Stimulated activated naive CD4-positive, alpha-beta T cell (primary cell): Measurements from ENCODE around the gene PPP1R36.
A peak's percentile ranks its signal among the peaks of the same experiment; 100 is the strongest.
"Not testable (repeated sequence)": the region's sequence is repeated elsewhere in the genome, so short reads cannot be mapped to it uniquely, and the experiment has no call there.

Source experiments
- DNase-seq, 6 experiments: peaks; one replicate each; lab custom pipeline; 2025; lab: John Stamatoyannopoulos, UW

PPP1R36 gene

GRCh38 chr14:64612971-64613666, 63.4 kb downstream of the PPP1R36 start:
- no peak for DNase-seq

- no peak for DNase-seq
Observed at GRCh38 chr14:64614166-64614565, 64.4 kb downstream of the PPP1R36 start.

- DNase-seq = no peak
Observed at GRCh38 chr14:64614805-64615391, 65.1 kb downstream of the PPP1R36 start.

- not testable (repeated sequence) for DNase-seq
Observed at GRCh38 chr14:64617872-64618408, 68.2 kb downstream of the PPP1R36 start.

- no peak for DNase-seq
Observed at GRCh38 chr14:64620910-64621309, 71.1 kb downstream of the PPP1R36 start.

GRCh38 chr14:64623554-64624165, 73.9 kb downstream of the PPP1R36 start:
- DNase-seq = no peak

GRCh38 chr14:64625386-64626232, 75.8 kb downstream of the PPP1R36 start:
- no peak for DNase-seq

GRCh38 chr14:64628940-64629408, 79.2 kb downstream of the PPP1R36 start:
- no peak for DNase-seq

- DNase-seq = no peak
Observed at GRCh38 chr14:64630778-64631177, 81.0 kb downstream of the PPP1R36 start.

- DNase-seq = not testable (repeated sequence)
Observed at GRCh38 chr14:64631222-64631621, 81.5 kb downstream of the PPP1R36 start.

- no peak for DNase-seq
Observed at GRCh38 chr14:64632056-64632455, 82.3 kb downstream of the PPP1R36 start.

GRCh38 chr14:64634558-64634957, 84.8 kb downstream of the PPP1R36 start:
- no peak for DNase-seq

- DNase-seq = peak; percentile 28 to 69 (median 47)
Observed at GRCh38 chr14:64636208-64636979, 86.6 kb downstream of the PPP1R36 start.

- DNase-seq = no peak
Observed at GRCh38 chr14:64636980-64637429, 87.2 kb downstream of the PPP1R36 start.

GRCh38 chr14:64637735-64638473, 88.1 kb downstream of the PPP1R36 start:
- DNase-seq = no peak

- no peak for DNase-seq
Observed at GRCh38 chr14:64638625-64639024, 88.9 kb downstream of the PPP1R36 start.
